Esophagus muscularis mucosa (tissue), 4 donors: Measurements from ENCODE around the gene DPYD. TPM values are rescaled to one million over a fixed set of nuclear protein-coding genes. Genes with fewer than 3 reads are reported as not detected.

ENCODE experiments used
- DNase-seq: peaks from one replicate; pipeline ENCODE4 v3.0.0-alpha.2; 2017; ENCODE audit errors: extremely low spot score
- H3K27ac ChIP-seq, 4 donors: fragments of 200-600 bp; sonication (generic); replicated peaks in 1 of 4; 1 replicate in 3 of 4; 2 replicates in 1 of 4; pipeline ENCODE4 v1.5.1; 2016 to 2019; ENCODE audit warnings: mild to moderate bottlenecking in 1 of 4
- H3K27me3 ChIP-seq, 4 donors: fragments of 200-600 bp; sonication (generic); one replicate each; pipeline versions ENCODE4 v1.5.1 to v1.6.0; 2016 to 2019
- H3K36me3 ChIP-seq, 4 donors: fragments of 200-600 bp; sonication (generic); one replicate each; pipeline ENCODE4 v1.5.1; 2016 to 2019
- H3K4me1 ChIP-seq, 4 donors: fragments of 200-600 bp; sonication (generic); one replicate each; pipeline ENCODE4 v1.5.1; 2016 to 2019
- H3K4me3 ChIP-seq, 4 donors: fragments of 200-600 bp; sonication (generic); 1 replicate in 2 of 4; 2 replicates in 2 of 4; pipeline ENCODE4 v1.5.1; 2016 to 2019; ENCODE audit warnings: mild to moderate bottlenecking in 4 of 4, moderate library complexity in 1 of 4
- H3K9me3 ChIP-seq, 4 donors: fragments of 200-600 bp; sonication (generic); 1 replicate in 3 of 4; 2 replicates in 1 of 4; pipeline ENCODE4 v1.5.1; 2016 to 2019
- CTCF ChIP-seq, 3 experiments: fragments of 200-600 bp in 2 of 3; fragments of 450-650 bp in 1 of 3; sonication (generic) in 2 of 3; IDR thresholded peaks; one replicate each; pipeline ENCODE4 v1.5.1; 2017 to 2019; ENCODE audit warnings: antibody characterized with exemption in 3 of 3, mild to moderate bottlenecking in 2 of 3, moderate library complexity in 1 of 3
- EP300 ChIP-seq: sonication (generic); formaldehyde crosslinking; IDR thresholded peaks from one replicate; pipeline ENCODE4 v1.6.1; 2017; ENCODE audit warnings: antibody characterized with exemption
- POLR2A ChIP-seq: fragments of 450-650 bp; IDR thresholded peaks from one replicate; pipeline ENCODE4 v1.6.1; 2017; ENCODE audit warnings: antibody characterized with exemption, moderate library complexity, mild to moderate bottlenecking, low read depth
- POLR2AphosphoS5 ChIP-seq, 2 donors: sonication (generic); formaldehyde crosslinking; IDR thresholded peaks; one replicate each; pipeline ENCODE4 v1.6.1; 2017; ENCODE audit warnings: antibody characterized with exemption in 2 of 2
- WGBS: methylation state at CpG from one replicate; pipeline ENCODE4 v1.1.5; 2018; 5-methylcytosine and 5-hydroxymethylcytosine counted together
- intact Hi-C: fragments of 100-400 bp; cut with DNase I; formaldehyde crosslinking; loops from one replicate; pipeline ENCODE4 v1.15.1; 2023
- total RNA-seq, 4 donors: library from RNA; depleted of rRNA; stranded (reverse); fragments of >200 nt; gene quantifications; one replicate each; pipeline versions ENCODE4 v1.1.0 to v1.2.1, GENCODE V29; 2016

Gene DPYD
- total RNA-seq, 4 donors from 2014 or later = 31.1 to 36.6 (median 31.7) TPM

- Histone ChIP-seq H3K9me3 (peaks cover 0 to 5% (median 1%) of the 10 kb centered on the region in 4 donors), H3K36me3 (no peaks in the 10 kb centered on the region), H3K4me1 (peaks cover 10 to 15% (median 12%) of the 10 kb centered on the region in 4 donors), H3K27ac (no peak overlapping the region), H3K4me3 (no peak overlapping the region), H3K27me3 (no peaks in the 10 kb centered on the region)
- intact Hi-C loops = no loop called here
- no peak for TF ChIP-seq POLR2A
- no peak for TF ChIP-seq POLR2AphosphoS5 (IDR thresholded peaks at IDR 0.05)
- no peak for TF ChIP-seq EP300
- no peak for TF ChIP-seq CTCF (IDR thresholded peaks at IDR 0.05)
- no peak for DNase-seq
- 78% methylated on average over 1 of the region's 1 CpG for WGBS
These were observed 159.2 kb downstream of the DPYD start for GRCh38 chr1:97761637-97762036.

GRCh38 chr1:97759078-97759477 is 161.8 kb downstream of the DPYD start:
- 75% methylated on average over 2 of the region's 2 CpGs for WGBS
- intact Hi-C loops = no loop called here

GRCh38 chr1:97758541-97759057 is 162.2 kb downstream of the DPYD start:
- no peak for DNase-seq
- no peak overlapping the region for H3K4me3 ChIP-seq
- H3K27me3 ChIP-seq = no peaks in the 10 kb centered on the region
- H3K36me3 ChIP-seq = no peaks in the 10 kb centered on the region
- H3K27ac ChIP-seq = no peak overlapping the region
- H3K9me3 ChIP-seq = peaks cover 0 to 5% (median 1%) of the 10 kb centered on the region in 4 donors
- intact Hi-C loops = no loop called here
- WGBS = 51% methylated on average over 1 of the region's 1 CpG
- H3K4me1 ChIP-seq = peaks cover 10 to 15% (median 12%) of the 10 kb centered on the region in 4 donors
- TF ChIP-seq POLR2A = no peak

More at GRCh38 chr1:97759078-97759477, 161.8 kb downstream of the DPYD start:
- no peak for DNase-seq
- H3K4me1 ChIP-seq = peaks cover 10 to 15% (median 12%) of the 10 kb centered on the region in 4 donors
- no peak overlapping the region for H3K27ac ChIP-seq
- H3K27me3 ChIP-seq = no peaks in the 10 kb centered on the region
- H3K9me3 ChIP-seq = peaks cover 0 to 5% (median 1%) of the 10 kb centered on the region in 4 donors
- H3K4me3 ChIP-seq = no peak overlapping the region
- no peaks in the 10 kb centered on the region for H3K36me3 ChIP-seq
- no peak for TF ChIP-seq POLR2A
- no peak for TF ChIP-seq EP300
- no peak for TF ChIP-seq POLR2AphosphoS5 (IDR thresholded peaks at IDR 0.05)
- no peak for TF ChIP-seq CTCF (IDR thresholded peaks at IDR 0.05)

GRCh38 chr1:97745912-97746311 is 174.9 kb downstream of the DPYD start:
- TF ChIP-seq POLR2AphosphoS5 (IDR thresholded peaks at IDR 0.05) (no peak), POLR2A (no peak), CTCF (IDR thresholded peaks at IDR 0.05) (no peak), EP300 (no peak)
- no peak overlapping the region for H3K27ac ChIP-seq
- no peaks in the 10 kb centered on the region for H3K36me3 ChIP-seq
- no peaks in the 10 kb centered on the region for H3K4me1 ChIP-seq
- no peaks in the 10 kb centered on the region for H3K27me3 ChIP-seq
- no peak for DNase-seq
- H3K4me3 ChIP-seq = no peak overlapping the region
- no peaks in the 10 kb centered on the region for H3K9me3 ChIP-seq
- intact Hi-C loops = no loop called here

GRCh38 chr1:97744977-97745376 is 175.9 kb downstream of the DPYD start:
- DNase-seq = no peak
- Histone ChIP-seq H3K27me3 (no peaks in the 10 kb centered on the region), H3K4me3 (no peak overlapping the region), H3K9me3 (no peaks in the 10 kb centered on the region), H3K36me3 (no peaks in the 10 kb centered on the region), H3K27ac (no peak overlapping the region), H3K4me1 (no peaks in the 10 kb centered on the region)
- intact Hi-C loops = no loop called here
- no peak for TF ChIP-seq POLR2A
- no peak for TF ChIP-seq CTCF (IDR thresholded peaks at IDR 0.05)
- no peak for TF ChIP-seq EP300
- no peak for TF ChIP-seq POLR2AphosphoS5 (IDR thresholded peaks at IDR 0.05)
